ENCODE data around the gene LUC7L3. TPM values are rescaled to one million over a fixed set of nuclear protein-coding genes. Genes with fewer than 3 reads are reported as not detected.
"Not testable (repeated sequence)": the region's sequence is repeated elsewhere in the genome, so short reads cannot be mapped to it uniquely, and the experiment has no call there.

LUC7L3 gene
- total and polyA plus RNA-seq, 12 donors, result 33.7 to 188 (median 46.8) TPM

- Histone ChIP-seq H3K27me3 (no peaks in the 10 kb centered on the region), H3K4me1 (peaks cover 0 to 55% (median 28%) of the 10 kb centered on the region in 9 donors), H3K9me3 (no peaks in the 10 kb centered on the region), H3K36me3 (peaks cover 0 to 97% (median 42%) of the 10 kb centered on the region in 9 donors), H3K27ac (no peak overlapping the region), H3K4me3 (no peak overlapping the region)
- TF ChIP-seq CTCF (IDR thresholded peaks at IDR 0.05), result no peak
- DNase-seq (no peak), ATAC-seq (no peak)
- WGBS, 2 donors, result 78 to 80% methylated on average over 7 of the region's 7 CpGs
- intact Hi-C loops (cut with DNase I), result loop anchor here in 8 of 10 donors (5.0 to 10.0 kb wide), 5 partner anchors 145 to 225 kb away; partner anchors contain the start of genes SPATA20 (in 4 of the 8) and RSAD1 (in 1 of the 8)
These were observed 20.0 kb upstream of the LUC7L3 start for GRCh38 chr17:50699410-50699809.

- DNase-seq (no peak), ATAC-seq (no peak)
- H3K4me3 ChIP-seq, result no peak overlapping the region
- H3K36me3 ChIP-seq, result peaks cover 0 to 74% (median 18%) of the 10 kb centered on the region in 9 donors
- no peaks in the 10 kb centered on the region for H3K9me3 ChIP-seq
- H3K27ac ChIP-seq, result peak overlapping the region in 1 of 10 donors; percentile 12
- WGBS, 2 donors, result 87 to 93% methylated on average over 3 of the region's 3 CpGs
- intact Hi-C loops (cut with DNase I), result no loop called here
- H3K27me3 ChIP-seq, result no peaks in the 10 kb centered on the region
- peaks cover 0 to 48% (median 36%) of the 10 kb centered on the region in 9 donors for H3K4me1 ChIP-seq
- no peak for TF ChIP-seq CTCF (IDR thresholded peaks at IDR 0.05)
These were observed 16.2 kb upstream of the LUC7L3 start for GRCh38 chr17:50703162-50703561.

- Histone ChIP-seq H3K4me3 (peak within 1 kb of the TSS; percentile 69 to 85 (median 76)), H3K4me1 (peaks cover 8 to 63% (median 50%) of the 10 kb centered on the region in 9 donors), H3K9me3 (no peaks in the 10 kb centered on the region), H3K27ac (peak within 1 kb of the TSS; percentile 84 to 98 (median 96)), H3K36me3 (peaks cover 0 to 33% (median 3%) of the 10 kb centered on the region in 9 donors), H3K27me3 (no peaks in the 10 kb centered on the region)
- no peak for TF ChIP-seq CTCF (IDR thresholded peaks at IDR 0.05)
- intact Hi-C loops (cut with DNase I), result loop anchor here in 1 of 10 donors (5.0 kb wide), 1 partner anchor 225 kb away; no protein-coding TSS in a partner anchor
- 0% methylated on average over 66 to 74 of the region's 74 CpGs for WGBS, 2 donors
- ATAC-seq (peak; percentile 84 to 92 (median 90)), DNase-seq (peak; percentile 87 to 93)
These were observed 11.9 kb upstream of the LUC7L3 start, which contains the start of gene ANKRD40 for GRCh38 chr17:50707289-50708049. ANKRD40 (minus strand) TSS chr17:50707914; CDS start chr17:50707654, 260 bp downstream.

- ATAC-seq, result peak in 6 of 8 donors; percentile 9 to 58 (median 46)
- intact Hi-C loops (cut with DNase I), result loop anchor here in 1 of 10 donors (5.0 kb wide), 1 partner anchor 226 kb away; no protein-coding TSS in a partner anchor
- Histone ChIP-seq H3K4me1 (peaks cover 8 to 60% (median 42%) of the 10 kb centered on the region in 9 donors), H3K27me3 (no peaks in the 10 kb centered on the region), H3K27ac (peak overlapping the region; percentile 84 to 98 (median 96)), H3K36me3 (peaks cover 0 to 25% (median 3%) of the 10 kb centered on the region in 9 donors), H3K9me3 (no peaks in the 10 kb centered on the region), H3K4me3 (peak overlapping the region; percentile 69 to 85 (median 76))
- no peak for TF ChIP-seq CTCF (IDR thresholded peaks at IDR 0.05)
- 3 to 5% methylated on average over 6 of the region's 6 CpGs for WGBS, 2 donors
- no peak for DNase-seq
These were observed 11.1 kb upstream of the LUC7L3 start for GRCh38 chr17:50708050-50709000.

- H3K27ac ChIP-seq, result peak overlapping the region; percentile 84 to 98 (median 96)
- peak overlapping the region in 3 of 10 donors; percentile 69 to 80 (median 77) for H3K4me3 ChIP-seq
- 82 to 84% methylated on average over 4 of the region's 4 CpGs for WGBS, 2 donors
- not testable (repeated sequence) for ATAC-seq, DNase-seq, H3K27me3 ChIP-seq, H3K9me3 ChIP-seq
- H3K36me3 ChIP-seq, result peaks cover 0 to 17% (median 2%) of the 10 kb centered on the region in 9 donors
- intact Hi-C loops (cut with DNase I), result loop anchor here in 1 of 10 donors (5.0 kb wide), 1 partner anchor 227 kb away; no protein-coding TSS in a partner anchor
- H3K4me1 ChIP-seq, result peaks cover 8 to 53% (median 40%) of the 10 kb centered on the region in 9 donors
These were observed 10.3 kb upstream of the LUC7L3 start for GRCh38 chr17:50709053-50709452.
